HG03135 (cell line): ENCODE results near the gene CENPO.
A peak's percentile ranks its signal among the peaks of the same experiment; 100 is the strongest.

ENCODE experiments used
- ATAC-seq: cut with Tn5 transposase; IDR thresholded peaks from one replicate; pipeline ENCODE4 v1.9.1; 2021; ENCODE audit warnings: mild to moderate bottlenecking, moderate library complexity; ENCODE audit not compliant: unreplicated experiment

CENPO gene

GRCh38 chr2:24792874-24793760 is at the start of gene CENPO, which contains the start of gene PTRHD1:
TSS of gene CENPO (plus strand) at chr2:24793425. CDS start at chr2:24793920, 495 bp downstream.
TSS of gene PTRHD1 (minus strand) at chr2:24793391. CDS start at chr2:24793377, 14 bp downstream.
- ATAC-seq: peak; percentile 89

- ATAC-seq: no peak
Observed at GRCh38 chr2:24743924-24744323, 49.3 kb upstream of the CENPO start.

GRCh38 chr2:24744356-24744755 is 48.9 kb upstream of the CENPO start:
- no peak for ATAC-seq

GRCh38 chr2:24745825-24746224 is 47.4 kb upstream of the CENPO start:
- no peak for ATAC-seq

GRCh38 chr2:24747299-24747698 is 45.9 kb upstream of the CENPO start:
- ATAC-seq: no peak

GRCh38 chr2:24749069-24749691 is 44.0 kb upstream of the CENPO start:
- ATAC-seq: no peak

- no peak for ATAC-seq
Observed at GRCh38 chr2:24754985-24755705, 38.1 kb upstream of the CENPO start.

- ATAC-seq: no peak
Observed at GRCh38 chr2:24756789-24757188, 36.4 kb upstream of the CENPO start.

GRCh38 chr2:24761866-24762265 is 31.4 kb upstream of the CENPO start:
- ATAC-seq: no peak

- no peak for ATAC-seq
Observed at GRCh38 chr2:24762518-24762917, 30.7 kb upstream of the CENPO start.

- no peak for ATAC-seq
Observed at GRCh38 chr2:24763843-24764242, 29.4 kb upstream of the CENPO start.

GRCh38 chr2:24766609-24767008 is 26.6 kb upstream of the CENPO start:
- ATAC-seq: no peak

- ATAC-seq: no peak
Observed at GRCh38 chr2:24768013-24768412, 25.2 kb upstream of the CENPO start.

- no peak for ATAC-seq
Observed at GRCh38 chr2:24768601-24769000, 24.6 kb upstream of the CENPO start.

- no peak for ATAC-seq
Observed at GRCh38 chr2:24771061-24771460, 22.2 kb upstream of the CENPO start.

- no peak for ATAC-seq
Observed at GRCh38 chr2:24771764-24772586, 21.2 kb upstream of the CENPO start.

- ATAC-seq: no peak
Observed at GRCh38 chr2:24774373-24774772, 18.9 kb upstream of the CENPO start.

- ATAC-seq: no peak
Observed at GRCh38 chr2:24779116-24779515, 14.1 kb upstream of the CENPO start.

- ATAC-seq: no peak
Observed at GRCh38 chr2:24783641-24784040, 9.6 kb upstream of the CENPO start.

GRCh38 chr2:24785671-24786321 is 7.4 kb upstream of the CENPO start:
- peak; percentile 92 for ATAC-seq
